Activated CD8-positive, alpha-beta memory T cell treated with anti-CD3 and anti-CD28 coated beads for 36 hours (primary cell): ENCODE measurements around the gene HOXB6. TPM values are rescaled to one million over a fixed set of nuclear protein-coding genes. Genes with fewer than 3 reads are reported as not detected.

Experiments
- CTCF ChIA-PET: fragments of 350-600 bp; sonication (Branson Sonifier 250); formaldehyde crosslinking; loops from one replicate; lab custom pipeline; 2021; ENCODE audit warnings: antibody characterized with exemption; lab: Charles Lee
- POLR2A ChIA-PET: fragments of 350-600 bp; sonication (Branson Sonifier 250); formaldehyde crosslinking; loops from one replicate; lab custom pipeline; 2021; ENCODE audit warnings: antibody characterized with exemption; lab: Charles Lee
- total RNA-seq, 2 experiments: library from RNA; stranded (reverse); gene quantifications; one replicate each; pipeline ENCODE4 v1.2.3, GENCODE V29; 2021

The HOXB6 gene
- total RNA-seq, 2 experiments from 2014 or later, result 0.25 to 0.48 TPM

- POLR2A ChIA-PET, result no interaction called here
- CTCF ChIA-PET, result no interaction called here
Observed at GRCh38 chr17:48569240-48569582, 35.6 kb downstream of the HOXB6 start.

DNA sequence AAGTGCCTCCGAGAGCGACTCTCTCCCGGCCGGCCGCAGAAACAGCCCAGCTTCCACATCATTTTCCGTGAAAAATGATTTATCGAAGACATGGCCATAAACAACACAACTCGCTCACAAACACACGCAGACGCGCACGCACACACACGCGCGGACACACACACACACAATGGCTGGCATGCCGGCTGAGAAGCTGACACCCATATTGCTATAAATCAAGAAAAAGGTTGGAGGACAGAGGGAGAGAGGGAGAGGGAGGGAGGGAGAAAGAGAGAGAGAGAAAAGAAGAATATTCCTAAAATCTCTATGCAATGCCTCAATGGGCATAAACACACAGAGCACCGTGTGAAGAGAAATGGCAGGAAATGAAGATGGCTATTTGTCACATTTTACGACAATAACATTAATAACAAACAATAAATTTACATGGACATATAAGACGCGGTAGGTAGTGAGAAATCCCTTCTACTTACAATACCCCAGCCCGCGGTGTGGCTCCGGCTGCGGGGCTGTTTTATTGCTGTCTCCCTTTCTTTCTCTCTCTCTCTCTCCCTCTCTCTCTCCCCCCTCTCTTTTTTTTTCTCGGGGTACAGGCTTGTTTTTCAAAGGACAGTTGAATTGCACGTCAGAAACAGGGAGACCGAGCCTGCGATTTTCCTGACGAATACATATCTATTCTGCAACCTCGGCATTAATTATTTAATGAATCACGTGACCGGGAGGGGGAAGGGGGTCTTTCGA lies 36.1 kb downstream of the HOXB6 start:
- CTCF ChIA-PET, result no interaction called here

DNA sequence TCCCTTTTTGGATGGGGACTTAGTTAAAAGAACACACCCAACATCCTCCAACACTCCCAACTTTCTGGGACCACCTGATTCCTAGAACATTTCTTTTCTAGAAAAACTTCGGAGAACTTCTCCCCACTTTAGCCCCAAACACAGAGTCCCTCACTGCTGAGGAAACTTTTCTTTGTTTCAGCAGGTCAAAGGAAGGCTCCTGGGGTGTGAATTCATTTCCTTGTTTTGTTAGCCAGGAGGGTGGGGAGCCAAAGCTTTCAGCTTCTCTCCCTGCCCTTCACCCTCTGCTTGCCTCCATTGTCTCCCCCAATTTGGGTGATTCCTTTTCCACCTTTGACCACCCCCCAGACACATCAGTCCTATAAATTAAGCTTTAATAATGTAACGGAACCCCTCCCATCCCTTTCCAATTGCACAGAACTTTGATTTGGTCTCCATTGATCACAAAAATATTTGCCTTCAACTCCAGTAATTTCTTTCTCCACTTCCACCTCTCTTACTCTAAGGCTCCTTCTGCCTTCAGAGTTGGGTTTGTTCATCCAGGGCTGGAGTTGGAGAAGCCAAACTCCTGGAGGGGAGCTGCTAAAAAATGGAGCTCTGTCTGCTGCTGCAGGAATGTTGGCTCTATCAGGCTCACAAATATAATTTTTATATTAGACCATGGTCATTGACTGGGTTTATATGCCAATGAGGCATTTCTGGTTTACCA lies 37.0 kb downstream of the HOXB6 start:
- CTCF ChIA-PET, result interaction anchor here (1.1 kb wide), 1 partner anchor 51 kb away, joined by 3 read pairs; no protein-coding TSS in a partner anchor
- POLR2A ChIA-PET, result no interaction called here

More for the DNA sequence above, 36.1 kb downstream of the HOXB6 start:
- POLR2A ChIA-PET, result no interaction called here

GRCh38 chr17:48567209-48567608 lies 37.6 kb downstream of the HOXB6 start:
- POLR2A ChIA-PET, result no interaction called here
- CTCF ChIA-PET, result interaction anchor here (0.7 to 1.1 kb wide), 2 partner anchors 43 to 52 kb away, joined by 3 read pairs; no protein-coding TSS in a partner anchor

DNA sequence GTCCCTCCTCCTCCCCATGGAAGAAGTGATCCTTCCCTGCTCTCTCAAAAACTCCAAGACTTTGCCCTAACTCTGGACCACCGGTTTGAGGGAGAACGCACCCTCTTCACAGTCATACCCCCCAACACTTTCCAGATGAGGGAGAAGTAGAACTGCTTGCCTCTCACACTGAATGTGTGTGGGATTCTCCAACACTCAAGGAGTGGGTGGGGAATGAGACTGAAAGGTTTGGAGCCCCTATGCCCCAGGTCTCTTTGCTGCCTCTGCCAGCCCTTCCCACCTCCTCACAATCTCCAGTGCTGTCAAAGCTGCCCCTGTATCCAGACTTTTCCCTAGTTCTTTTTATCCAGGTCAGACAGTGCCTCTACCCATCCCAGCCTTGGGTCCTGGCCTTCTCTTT lies 38.1 kb downstream of the HOXB6 start:
- POLR2A ChIA-PET, result no interaction called here
- CTCF ChIA-PET, result interaction anchor here (0.7 to 1.1 kb wide), 2 partner anchors 43 to 52 kb away, joined by 3 read pairs; no protein-coding TSS in a partner anchor

GRCh38 chr17:48565925-48566710 lies 38.7 kb downstream of the HOXB6 start:
- ChIA-PET POLR2A (no interaction called here), CTCF (no interaction called here)

GRCh38 chr17:48565022-48565554 lies 39.7 kb downstream of the HOXB6 start:
- ChIA-PET POLR2A (no interaction called here), CTCF (no interaction called here)

DNA sequence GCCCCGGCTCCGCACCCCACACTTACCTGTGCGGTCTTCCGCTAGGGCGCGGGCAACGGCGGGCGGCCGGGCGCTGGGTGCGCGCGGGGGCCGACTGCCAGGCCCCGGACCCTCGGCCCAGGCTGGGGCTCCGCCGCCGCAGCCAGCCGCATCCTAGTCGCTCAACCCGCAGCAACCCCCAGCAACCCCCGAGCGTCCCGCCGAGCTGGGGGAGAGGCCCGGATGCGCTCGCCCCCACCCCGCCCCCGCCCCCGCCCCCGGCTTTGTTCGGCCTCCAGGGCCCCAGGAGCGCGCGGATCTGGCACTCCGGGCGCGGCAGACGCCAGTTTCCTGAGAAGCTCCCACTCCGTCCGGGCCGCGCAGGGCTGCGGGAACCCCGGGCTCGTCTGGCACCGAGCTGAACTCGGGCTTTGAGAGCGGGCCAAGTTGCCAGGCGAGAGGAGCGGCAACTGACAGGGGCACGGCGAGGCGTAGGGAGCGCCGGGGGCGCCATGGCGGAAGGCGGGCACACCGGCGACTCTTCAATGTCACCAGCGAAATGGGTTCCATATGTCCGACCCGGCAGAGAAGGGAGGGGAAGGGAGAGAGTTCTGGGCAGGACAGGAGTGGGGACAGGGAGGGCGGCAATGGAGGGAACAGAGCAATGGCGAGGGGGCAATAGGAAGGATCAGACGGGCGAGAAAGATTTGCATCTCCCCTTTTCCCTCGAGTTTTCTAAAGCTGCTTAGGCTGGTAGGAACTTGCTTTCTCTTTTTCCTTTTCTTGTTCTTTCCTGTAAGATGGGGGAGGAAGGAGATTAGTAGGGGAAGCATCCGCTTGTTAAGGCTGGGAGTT lies 40.4 kb downstream of the HOXB6 start:
- CTCF ChIA-PET, result no interaction called here
- POLR2A ChIA-PET, result no interaction called here

- ChIA-PET CTCF (no interaction called here), POLR2A (interaction anchor here (0.6 kb wide), 1 partner anchor 208 kb away, joined by 6 read pairs; no protein-coding TSS in a partner anchor)
Observed at GRCh38 chr17:48563867-48564187, 41.0 kb downstream of the HOXB6 start.

DNA sequence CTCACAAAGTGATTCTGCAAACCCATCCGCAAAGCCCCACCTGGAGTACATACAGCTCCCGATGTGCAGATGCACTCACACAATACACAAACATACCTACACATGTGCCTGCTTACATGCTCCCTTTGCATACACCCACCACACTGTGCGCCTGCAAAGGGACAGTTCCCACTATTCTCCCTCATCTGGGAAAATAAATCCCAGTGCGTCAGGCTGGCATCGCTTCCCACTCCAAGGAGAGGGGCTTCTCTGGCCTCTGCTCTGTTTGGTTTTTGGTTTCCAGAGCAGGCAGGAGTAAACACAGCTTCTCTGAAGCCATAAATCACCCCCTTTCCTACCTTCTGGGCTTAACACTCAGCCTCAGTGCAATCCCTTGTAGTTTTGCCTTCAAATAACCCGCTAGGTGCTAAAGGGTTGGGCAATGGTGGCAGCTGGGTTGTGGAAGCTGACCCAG lies 41.4 kb downstream of the HOXB6 start:
- ChIA-PET POLR2A (interaction anchor here (0.6 kb wide), 1 partner anchor 209 kb away, joined by 6 read pairs; no protein-coding TSS in a partner anchor), CTCF (no interaction called here)

DNA sequence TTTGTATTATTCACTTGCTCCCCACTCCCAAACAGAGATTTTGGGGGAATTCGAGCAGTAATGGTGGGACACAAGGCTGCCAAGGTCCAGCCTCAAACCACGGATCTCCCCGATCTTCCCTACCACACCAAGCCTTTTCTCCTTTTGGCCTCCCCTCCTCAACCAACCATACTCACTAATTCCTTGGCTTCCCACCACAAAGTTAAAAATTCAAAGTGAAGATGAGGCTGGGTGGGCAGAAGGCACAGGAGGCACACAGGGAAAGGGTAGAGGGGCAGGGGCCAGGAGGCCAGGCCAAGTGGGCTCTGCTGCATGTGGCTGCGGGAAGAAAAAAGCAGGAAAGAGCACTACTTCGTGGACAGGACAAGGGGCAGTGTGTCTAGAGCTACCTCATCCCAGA lies 41.9 kb downstream of the HOXB6 start:
- ChIA-PET POLR2A (no interaction called here), CTCF (no interaction called here)

DNA sequence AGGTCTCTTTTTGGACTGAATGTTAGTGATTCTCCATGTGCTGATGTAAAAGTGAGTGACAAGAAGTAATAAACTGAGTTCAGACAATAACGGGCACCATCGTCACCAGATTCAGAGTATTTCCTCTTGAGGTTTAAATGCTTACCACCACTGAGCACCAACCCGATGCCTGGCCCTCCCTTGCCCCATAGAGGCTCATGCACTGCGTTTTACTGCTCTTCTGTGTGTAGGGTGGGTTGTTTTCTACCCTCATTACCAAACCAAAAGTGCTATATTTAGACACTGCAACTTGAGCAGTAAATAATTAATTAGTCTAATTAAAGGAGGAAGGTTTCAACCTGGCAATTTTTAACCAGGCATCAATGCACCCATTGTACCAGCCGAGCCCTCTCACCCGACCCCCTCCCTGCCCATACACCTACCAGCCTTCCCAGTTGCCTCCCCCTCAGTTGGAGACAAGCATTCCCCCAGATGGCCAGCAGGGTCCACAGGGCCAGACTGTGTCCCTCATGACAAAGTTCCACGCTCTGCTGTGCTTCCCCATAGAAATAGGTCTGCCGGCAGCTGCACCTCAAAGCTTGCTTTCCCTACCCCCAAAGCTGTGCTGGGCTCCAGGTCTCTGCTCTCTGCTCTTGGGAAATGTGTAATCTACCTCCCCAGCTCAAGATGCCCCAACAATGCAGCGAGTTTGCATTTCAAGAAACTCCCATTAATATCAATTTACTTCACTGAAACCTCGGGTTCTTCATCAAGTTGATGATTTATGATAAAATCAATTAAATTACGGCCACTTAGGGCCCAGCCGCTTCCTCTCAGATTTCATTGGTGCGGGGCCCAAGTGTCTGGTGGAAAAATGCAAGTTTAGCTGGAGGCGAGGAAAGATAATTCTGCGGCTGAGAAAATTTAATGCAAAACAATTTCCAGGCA lies 42.6 kb downstream of the HOXB6 start:
- CTCF ChIA-PET, result no interaction called here
- POLR2A ChIA-PET, result no interaction called here

GRCh38 chr17:48559840-48560817 lies 44.7 kb downstream of the HOXB6 start:
- POLR2A ChIA-PET, result no interaction called here
- CTCF ChIA-PET, result no interaction called here

- CTCF ChIA-PET, result no interaction called here
- POLR2A ChIA-PET, result no interaction called here
Observed at GRCh38 chr17:48559122-48559839, 45.5 kb downstream of the HOXB6 start.

- CTCF ChIA-PET, result no interaction called here
- POLR2A ChIA-PET, result no interaction called here
Observed at GRCh38 chr17:48558831-48559121, 46.0 kb downstream of the HOXB6 start.

DNA sequence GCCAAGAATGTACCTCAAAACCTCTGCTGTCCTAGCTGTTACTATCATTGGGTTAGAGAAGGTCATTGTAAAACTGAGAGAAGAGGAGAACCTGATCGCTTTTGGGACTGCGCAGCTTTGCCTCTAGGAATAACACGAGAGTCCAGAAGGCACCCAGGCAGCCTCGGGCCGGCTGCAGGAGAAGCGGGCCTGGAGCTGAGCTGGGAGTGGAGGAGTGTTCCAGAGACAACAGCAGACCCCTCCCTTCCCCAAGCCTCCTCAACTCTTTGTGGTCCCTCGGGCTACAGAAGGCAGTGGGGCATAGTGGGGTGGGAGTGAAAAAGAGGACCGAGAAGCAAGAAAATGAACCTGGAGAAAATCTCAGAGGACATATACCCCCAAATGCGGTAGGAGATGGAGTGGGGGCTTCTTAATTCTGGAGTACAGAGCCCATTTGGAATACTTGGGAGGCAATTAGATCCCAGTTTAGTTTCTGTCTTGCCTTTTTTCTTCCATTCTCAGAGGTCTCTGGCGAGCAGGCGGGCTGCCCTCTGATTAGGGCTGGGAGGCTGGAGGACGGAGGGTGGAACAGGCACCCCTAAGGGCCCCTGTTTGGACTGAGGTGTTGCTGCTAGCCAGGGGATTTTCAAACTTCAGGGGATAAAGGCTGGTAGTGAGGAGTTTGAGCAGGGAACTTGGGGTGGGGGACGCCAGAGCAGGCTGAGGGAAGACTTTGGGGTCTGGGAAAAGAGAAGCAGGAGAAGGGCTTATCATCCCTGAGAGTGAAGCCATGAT lies 46.5 kb downstream of the HOXB6 start:
- POLR2A ChIA-PET, result no interaction called here
- CTCF ChIA-PET, result no interaction called here
